DMS53 (cell line): ENCODE data around the gene KLRC2.
A peak's percentile ranks its signal among the peaks of the same experiment; 100 is the strongest.
"Not testable (repeated sequence)": the region's sequence is repeated elsewhere in the genome, so short reads cannot be mapped to it uniquely, and the experiment has no call there.

Experiments used
- DNase-seq: peaks from one replicate; lab custom pipeline; 2025; lab: John Stamatoyannopoulos, UW

The KLRC2 gene

GRCh38 chr12:10435816-10436215, at the start of gene KLRC2:
Gene KLRC2, minus strand, starts transcription at chr12:10436010. Its CDS starts 24 bp downstream, at chr12:10435986.
- DNase-seq: peak; percentile 92

GRCh38 chr12:10481901-10482300, 46.1 kb upstream of the KLRC2 start:
- not testable (repeated sequence) for DNase-seq

DNA sequence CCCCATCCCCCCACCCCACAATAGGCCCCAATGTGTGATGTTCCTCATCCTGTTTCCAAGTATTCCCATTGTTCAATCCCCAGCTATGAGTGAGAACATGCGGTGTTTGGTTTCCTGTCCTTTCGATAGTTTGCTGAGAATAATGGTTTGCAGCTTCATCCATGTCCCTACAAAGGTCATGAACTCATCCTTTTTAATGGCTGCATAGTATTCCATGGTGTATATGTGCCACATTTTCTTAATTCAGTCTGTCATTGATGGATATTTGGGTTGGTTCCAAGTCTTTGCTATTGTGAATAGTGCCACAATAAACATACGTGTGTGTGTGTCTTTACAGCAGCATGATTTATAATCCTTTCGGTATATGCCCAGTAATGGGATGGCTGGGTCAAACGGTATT, 37.0 kb upstream of the KLRC2 start:
- DNase-seq: not testable (repeated sequence)

GRCh38 chr12:10469701-10470100, 33.9 kb upstream of the KLRC2 start:
- no peak for DNase-seq

GRCh38 chr12:10466311-10466710, 30.5 kb upstream of the KLRC2 start:
- DNase-seq: no peak

DNA sequence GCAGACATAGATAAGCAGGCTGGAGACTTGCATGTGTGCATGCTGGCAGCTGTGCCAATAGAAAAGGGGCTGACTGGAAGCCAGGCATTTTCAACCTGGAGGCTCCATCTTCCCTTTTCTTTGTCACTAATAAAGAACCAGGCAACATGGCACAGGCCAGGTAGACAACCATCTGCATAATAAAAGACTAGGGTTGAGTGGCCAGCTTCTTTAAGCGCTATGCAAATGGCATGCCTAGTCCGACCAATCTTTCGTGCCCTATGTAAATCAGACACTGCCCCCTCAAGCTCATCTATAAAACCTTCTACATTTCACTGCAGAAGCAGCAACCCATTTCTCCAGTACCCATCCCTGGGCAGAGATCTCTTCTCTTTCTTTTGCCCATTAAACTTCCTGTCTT, 21.9 kb upstream of the KLRC2 start:
- DNase-seq: peak; percentile 19

DNA sequence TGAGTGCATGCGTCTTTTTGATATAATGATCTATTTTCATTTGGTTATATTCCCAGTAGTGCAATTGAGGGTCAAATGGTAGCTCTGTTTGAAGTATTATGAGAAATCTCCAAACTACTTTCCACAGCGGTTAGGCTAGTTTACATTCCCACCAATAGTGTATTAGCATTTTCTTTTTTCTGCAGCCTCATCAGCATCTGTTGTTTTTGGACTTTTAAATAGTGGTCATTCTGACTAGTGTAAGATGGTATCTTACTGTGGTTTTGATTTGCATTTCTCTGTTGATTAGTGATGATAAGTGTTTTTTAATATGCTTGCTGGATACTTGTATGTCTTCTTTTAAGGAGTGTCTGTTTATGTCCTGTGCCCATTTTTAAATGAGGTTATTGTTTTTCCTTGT, 21.0 kb upstream of the KLRC2 start:
- no peak for DNase-seq

DNA sequence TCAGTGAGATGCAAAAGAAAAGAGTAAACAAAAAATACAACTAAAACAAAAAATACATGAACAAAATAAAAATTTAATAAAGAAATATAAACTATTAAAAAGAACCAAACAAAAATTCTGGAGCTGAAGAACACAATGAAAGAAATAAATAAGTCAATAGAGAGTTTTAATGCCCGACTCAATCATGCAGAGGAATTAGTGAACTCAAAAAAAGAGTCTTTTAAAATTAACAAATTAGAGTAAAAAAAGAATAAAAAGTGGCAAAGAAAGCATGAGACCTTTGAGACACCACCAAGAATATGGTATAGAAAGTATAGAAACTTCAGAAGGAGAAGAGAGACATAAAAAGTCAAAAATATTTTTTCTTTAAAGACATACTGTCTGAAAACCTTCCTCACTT, 20.0 kb upstream of the KLRC2 start:
- no peak for DNase-seq

DNA sequence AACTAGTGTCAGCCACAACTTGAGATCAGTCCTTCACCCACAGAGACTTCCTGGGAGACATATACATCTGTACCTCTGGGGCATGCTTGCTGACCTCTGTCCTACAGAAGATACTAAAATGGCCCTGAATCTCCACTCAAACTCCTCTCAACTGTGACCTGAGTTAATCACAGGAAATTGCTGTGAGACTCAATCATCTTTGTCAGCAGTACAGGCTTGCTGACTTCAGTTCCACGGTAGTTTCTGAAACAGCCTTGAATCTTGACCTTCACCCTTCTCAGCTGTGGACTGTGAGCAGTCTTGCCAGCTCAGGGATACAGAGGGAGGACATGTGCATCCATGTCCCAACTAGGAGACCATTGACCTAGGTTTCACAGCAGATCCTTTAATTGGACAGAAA, 18.7 kb upstream of the KLRC2 start:
- peak; percentile 34 for DNase-seq

DNA sequence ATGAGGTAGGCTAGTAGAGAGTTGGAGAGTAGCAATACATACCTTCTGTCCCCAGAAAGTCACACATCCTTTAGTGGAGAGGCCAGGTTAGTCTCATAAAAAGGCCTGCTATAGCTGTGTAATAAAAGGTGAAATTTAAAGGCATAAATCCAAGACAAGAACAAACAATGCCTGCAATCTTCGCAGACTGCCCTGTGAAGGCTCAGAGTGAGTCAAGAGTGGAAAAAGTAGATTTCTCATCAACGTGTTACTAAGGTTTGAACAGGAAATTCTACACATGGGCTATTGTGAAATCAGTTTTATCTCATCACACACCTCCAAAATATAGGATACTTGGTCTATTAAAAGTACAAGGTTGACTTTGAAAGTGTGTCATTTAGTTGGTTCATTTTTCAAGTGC, 17.3 kb upstream of the KLRC2 start, which contains the start of gene KLRC1:
Gene KLRC1 (minus strand): TSS at position 222 of the 400 bp plus-strand sequence. CDS start 2,221 bp downstream, outside the sequence.
- no peak for DNase-seq

DNA sequence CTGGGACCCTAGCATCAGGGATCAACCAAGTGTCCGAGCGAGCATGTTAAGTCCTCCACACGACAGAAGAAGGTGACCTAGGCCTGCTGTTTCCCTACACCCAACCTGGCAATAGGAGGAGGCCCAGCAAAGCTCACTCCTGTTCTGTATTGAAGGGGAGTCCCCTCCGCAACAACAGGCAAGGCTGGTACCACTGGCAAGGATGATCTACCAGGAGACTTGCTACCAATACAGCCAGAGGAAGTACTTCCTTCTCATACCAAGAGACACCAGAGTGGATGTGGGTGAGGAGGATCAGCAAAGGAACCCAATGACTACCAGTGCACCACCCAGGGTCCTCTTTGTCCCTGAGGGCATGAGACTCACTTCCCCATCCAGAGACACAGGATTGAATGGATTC, 12.4 kb upstream of the KLRC2 start:
- DNase-seq: no peak

DNA sequence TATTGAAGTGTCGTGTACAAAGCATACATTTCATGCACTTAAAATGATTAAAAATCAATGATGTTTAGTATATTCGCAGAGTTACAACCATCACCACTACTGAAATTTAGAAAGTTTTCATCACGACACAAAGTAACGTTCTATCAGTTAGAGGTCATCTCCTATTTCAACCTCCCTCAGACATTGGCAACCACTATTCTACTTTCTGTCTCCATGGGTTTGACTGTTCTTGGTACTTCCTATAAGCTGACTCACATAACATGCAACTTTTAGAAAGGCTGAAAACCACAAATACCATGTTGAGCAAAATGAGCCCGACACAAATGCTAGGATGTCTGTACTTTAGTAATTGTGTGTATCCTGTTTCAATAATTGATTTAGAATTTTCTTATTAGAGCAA, 10.2 kb upstream of the KLRC2 start:
- DNase-seq: not testable (repeated sequence)

DNA sequence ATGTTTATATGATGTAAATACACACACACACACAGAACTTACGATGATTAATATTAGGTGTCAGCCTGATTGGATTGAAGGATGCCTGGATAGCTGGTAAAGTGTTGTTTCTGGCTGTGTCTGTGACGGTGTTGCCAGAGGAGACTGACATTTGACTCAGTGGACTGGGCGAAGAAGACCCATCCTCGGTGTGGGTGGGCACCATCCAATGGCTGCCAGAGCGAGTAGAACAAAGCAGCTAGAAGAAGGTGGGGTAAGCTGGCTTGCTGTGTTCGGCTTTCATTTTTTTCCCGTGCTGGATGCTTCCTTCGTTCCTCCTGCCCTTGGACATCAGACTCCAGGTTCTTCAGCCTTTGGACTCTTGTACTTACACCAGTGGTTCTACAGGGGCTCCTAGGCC, 5.3 kb upstream of the KLRC2 start:
- not testable (repeated sequence) for DNase-seq

- DNase-seq: peak; percentile 96
These were observed 3.9 kb upstream of the KLRC2 start for GRCh38 chr12:10439608-10440274.

GRCh38 chr12:10437601-10438000, 1.8 kb upstream of the KLRC2 start:
- DNase-seq: not testable (repeated sequence)

GRCh38 chr12:10430623-10431022, 5.2 kb downstream of the KLRC2 start:
- DNase-seq: not testable (repeated sequence)

- DNase-seq: not testable (repeated sequence)
These were observed 9.9 kb downstream of the KLRC2 start for GRCh38 chr12:10425938-10426337.

DNA sequence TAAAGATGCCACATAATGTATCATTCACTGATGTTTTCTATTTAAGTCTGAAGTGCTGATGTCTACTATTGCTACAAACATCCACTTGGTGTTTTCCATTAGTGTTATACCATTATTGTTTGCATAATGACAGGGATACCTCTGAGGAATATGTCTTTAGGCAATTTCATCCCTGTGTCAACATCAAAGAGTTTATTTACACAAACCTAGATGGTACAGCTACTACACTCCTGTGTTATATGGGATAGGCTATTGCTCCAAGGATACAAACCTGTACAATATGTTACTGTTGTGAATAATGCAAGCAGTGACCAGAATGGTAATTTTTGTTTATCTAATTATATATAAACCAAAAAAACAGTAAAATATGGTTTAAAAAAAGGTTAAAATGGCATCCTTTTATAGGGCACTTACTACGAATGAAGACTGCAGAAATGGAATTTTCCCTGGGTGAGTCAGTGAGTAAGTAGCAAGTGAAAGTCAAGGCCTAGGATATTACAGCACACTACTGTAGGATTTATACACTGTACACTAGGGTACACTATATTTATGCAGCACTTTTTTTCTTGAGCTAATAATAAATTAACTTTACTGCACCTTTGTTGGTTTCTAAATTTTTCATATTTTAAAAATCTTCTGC, 11.4 kb downstream of the KLRC2 start:
- peak; percentile 79 for DNase-seq

DNA sequence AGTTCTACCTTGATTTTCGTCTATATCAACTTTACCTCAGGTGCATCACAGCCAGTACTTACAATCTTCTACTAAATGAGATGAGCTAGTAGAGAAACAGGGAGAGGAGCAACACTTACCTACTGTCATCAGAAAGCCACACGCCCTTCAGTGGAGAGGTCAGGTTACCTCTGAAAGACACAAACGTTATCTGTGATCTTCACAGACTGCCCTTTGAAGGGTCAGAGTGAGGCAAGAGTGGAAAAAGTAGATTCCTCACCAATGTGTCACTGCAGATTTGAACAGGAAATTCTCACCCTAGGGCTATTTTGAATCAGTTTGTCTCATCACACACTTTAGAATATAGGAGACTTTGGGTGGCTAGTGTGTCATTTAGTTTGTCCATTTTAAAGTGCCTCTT, 13.7 kb downstream of the KLRC2 start:
- DNase-seq: not testable (repeated sequence)

- peak; percentile 89 for DNase-seq
These were observed 15.5 kb downstream of the KLRC2 start, which contains the start of gene KLRC3 for GRCh38 chr12:10420334-10420733. Gene KLRC3, minus strand, starts transcription at chr12:10420595. Its CDS starts 45 bp downstream, at chr12:10420550.

DNA sequence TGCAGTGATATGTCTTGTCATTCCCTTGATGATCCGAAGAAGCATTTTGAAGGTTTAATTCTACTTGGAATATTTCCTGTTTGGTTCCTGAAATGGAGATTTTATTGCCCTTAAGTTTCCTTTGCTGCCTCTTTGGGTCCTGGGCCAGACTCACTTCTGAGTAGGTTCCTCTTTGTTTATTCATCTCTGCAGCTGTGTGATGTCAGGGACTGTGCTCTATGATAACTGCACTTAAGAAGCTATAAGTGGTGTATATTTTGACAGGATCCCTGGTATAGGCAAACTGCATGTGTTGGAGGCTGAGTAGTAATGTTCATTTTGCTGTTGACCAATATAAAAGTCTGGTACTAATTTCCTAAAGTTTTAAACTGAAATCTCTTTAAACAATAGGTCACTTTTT, 26.4 kb downstream of the KLRC2 start, which contains the start of gene KLRC4:
Gene KLRC4 (minus strand): TSS at position 366 of the 400 bp plus-strand sequence. CDS start 182 bp downstream, at position 184.
- DNase-seq: peak; percentile 98

GRCh38 chr12:10408842-10409241, 27.0 kb downstream of the KLRC2 start:
- peak; percentile 55 for DNase-seq

DNA sequence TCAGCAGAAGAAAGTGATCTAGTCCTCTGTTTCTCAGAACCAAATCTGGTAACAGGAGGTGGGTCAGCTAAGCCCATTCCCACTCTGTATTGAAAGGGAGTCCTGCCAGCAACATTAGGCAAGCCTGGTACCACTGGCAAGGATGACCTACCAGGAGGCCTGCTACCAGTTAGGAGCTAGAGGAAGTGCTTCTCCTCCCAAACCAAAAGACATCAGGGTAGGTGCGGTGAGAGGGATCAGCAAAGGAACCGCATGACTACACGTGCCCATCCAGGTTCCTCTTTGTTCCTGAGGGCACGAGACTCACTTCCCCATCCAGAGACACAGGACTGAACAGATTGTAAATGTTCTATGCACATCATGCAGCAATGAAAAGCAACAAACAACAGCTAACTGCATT, 29.1 kb downstream of the KLRC2 start:
- no peak for DNase-seq
